Adrenal gland (tissue), 5 donors: ENCODE data around the gene ADAM33.

Experiments
- POLR2A ChIP-seq, 2 donors: fragments of 450-650 bp; IDR thresholded peaks; one replicate each; pipeline ENCODE4 v1.6.1; 2017; ENCODE audit warnings: antibody characterized with exemption in 2 of 2, mild to moderate bottlenecking in 2 of 2, moderate library complexity in 1 of 2
- TF ChIP-seq, protein P1 (sequence below), 6 experiments: fragments of 450-650 bp in 4 of 6; fragments of 200-600 bp in 2 of 6; sonication (generic) in 1 of 6; IDR thresholded peaks; 1 replicate in 5 of 6; 2 replicates in 1 of 6; pipeline versions ENCODE4 v1.5.1 to v1.8.0; 2016 to 2021; ENCODE audit warnings: antibody characterized with exemption in 6 of 6, mild to moderate bottlenecking in 2 of 6, moderate library complexity in 1 of 6
- donor health status: DM: no; HTN: no; CAD: no.

DNA sequence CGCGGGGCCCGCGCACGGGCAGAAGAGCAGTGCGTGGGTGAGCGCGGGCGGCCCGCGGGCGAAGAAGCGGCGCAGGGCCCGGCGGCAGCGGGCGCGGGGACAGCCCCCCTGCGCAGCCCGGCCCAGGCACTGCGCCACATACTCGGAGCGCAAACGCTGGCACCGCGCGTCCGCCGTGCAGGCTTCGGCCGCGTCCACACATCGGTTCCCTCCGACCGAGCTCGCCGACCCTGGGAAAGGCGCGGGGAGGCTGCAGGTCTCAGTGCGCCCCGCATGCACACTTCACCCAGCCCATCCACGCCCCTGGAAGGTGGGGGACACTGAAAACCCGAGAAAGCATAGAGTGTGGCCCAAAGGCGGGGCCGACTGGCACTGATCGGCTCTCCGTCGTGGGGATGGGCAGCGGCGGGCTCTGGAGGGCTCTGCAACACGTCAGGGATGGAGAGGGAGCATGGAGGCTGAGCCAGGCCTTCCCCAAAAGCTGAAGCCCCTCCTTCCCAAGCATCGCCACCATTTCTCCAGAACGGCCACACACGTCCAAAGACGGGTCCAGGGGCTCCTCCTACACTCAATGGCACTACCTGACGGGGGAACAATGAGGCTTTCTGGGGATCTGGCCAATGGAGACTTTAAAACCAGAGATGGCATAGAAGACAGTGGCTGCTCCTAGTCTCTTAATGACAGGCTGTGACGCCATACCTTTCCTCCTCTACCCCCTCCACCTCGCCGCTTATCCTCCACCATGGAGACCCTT lies 20.6 kb downstream of the ADAM33 start:
- no peak for TF ChIP-seq POLR2A (IDR thresholded peaks at IDR 0.05)
- TF ChIP-seq, protein P1, sequence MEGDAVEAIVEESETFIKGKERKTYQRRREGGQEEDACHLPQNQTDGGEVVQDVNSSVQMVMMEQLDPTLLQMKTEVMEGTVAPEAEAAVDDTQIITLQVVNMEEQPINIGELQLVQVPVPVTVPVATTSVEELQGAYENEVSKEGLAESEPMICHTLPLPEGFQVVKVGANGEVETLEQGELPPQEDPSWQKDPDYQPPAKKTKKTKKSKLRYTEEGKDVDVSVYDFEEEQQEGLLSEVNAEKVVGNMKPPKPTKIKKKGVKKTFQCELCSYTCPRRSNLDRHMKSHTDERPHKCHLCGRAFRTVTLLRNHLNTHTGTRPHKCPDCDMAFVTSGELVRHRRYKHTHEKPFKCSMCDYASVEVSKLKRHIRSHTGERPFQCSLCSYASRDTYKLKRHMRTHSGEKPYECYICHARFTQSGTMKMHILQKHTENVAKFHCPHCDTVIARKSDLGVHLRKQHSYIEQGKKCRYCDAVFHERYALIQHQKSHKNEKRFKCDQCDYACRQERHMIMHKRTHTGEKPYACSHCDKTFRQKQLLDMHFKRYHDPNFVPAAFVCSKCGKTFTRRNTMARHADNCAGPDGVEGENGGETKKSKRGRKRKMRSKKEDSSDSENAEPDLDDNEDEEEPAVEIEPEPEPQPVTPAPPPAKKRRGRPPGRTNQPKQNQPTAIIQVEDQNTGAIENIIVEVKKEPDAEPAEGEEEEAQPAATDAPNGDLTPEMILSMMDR (IDR thresholded peaks at IDR 0.05) = no peak
